ENCODE results near the gene MPST.

MPST gene

DNA sequence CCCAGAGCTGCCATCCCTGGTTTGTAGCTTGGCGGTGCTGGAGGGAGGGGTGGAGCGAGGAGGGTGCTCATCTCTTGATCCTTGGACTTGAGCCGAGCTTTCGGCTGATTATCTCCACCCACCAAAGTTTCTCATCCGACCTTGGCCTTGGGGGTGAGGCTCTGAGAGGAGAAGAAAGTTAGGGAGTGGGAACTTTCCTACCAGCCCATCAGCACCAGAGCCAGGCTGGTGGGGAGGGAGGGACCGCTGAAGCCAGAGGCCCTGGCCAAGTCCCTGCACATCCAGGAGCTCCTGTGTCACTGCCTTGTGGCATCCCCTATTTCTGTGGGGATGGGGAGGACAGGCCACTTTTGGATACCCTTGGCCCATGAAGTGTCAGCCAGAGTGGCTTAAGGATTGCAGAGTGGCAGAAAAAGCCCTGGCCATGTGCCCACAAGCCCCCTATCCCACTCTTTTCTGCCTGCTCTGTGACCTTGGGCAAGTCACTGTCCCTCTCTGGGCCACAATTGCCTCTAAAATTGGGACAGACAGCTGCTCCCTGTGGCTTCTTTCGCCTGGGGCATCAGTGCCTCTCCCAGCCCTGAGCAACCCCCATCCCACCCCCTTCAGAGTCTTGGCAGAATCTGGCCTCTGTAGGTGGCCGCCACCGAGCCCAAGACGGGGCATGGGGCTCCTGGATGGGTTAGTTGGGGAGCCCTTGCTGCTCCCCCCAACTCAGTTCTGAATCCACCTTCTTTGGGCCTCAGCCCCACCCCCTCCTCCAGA is 42.3 kb downstream of the MPST start:
- H3K9me3 ChIP-seq (ENCODE audit: control insufficient read depth, insufficient read depth, low read depth, low read length): no peaks in the 10 kb centered on the region
- H3K4me3 ChIP-seq (ENCODE audit: low read depth, low read length): no peak overlapping the region
- no peak overlapping the region for H3K27ac ChIP-seq (ENCODE audit: extremely low read depth, low read depth, low read length)
- no peak for TF ChIP-seq ZNF555 (tag by site-specific recombination; conservative IDR thresholded peaks at IDR 0.05)
- no peak for TF ChIP-seq ZNF585B (tag by site-specific recombination; IDR thresholded peaks at IDR 0.05)
- TF ChIP-seq ZNF768 (tag by site-specific recombination; IDR thresholded peaks at IDR 0.05): peak; percentile 72; the same call in 1 of the 2 replicates
- ChIA-PET POLR2A (interaction anchor here (1.1 kb wide), 1 partner anchor 11 kb away, joined by 3 read pairs; the partner anchor contains the start of gene KCTD17), CTCF (interaction anchor here (1.0 kb wide), 1 partner anchor 16 kb away, joined by 4 read pairs; no protein-coding TSS in a partner anchor)
- H3K36me3 ChIP-seq (ENCODE audit: control insufficient read depth in 2 of 2, insufficient read depth in 1 of 2, low read length in 2 of 2): peaks cover 0 to 49% of the 10 kb centered on the region in 2 experiments; a peak in 2 of 3 replicates
- no peaks in the 10 kb centered on the region for H3K4me1 ChIP-seq (ENCODE audit: control insufficient read depth, insufficient read depth, low read length)

DNA sequence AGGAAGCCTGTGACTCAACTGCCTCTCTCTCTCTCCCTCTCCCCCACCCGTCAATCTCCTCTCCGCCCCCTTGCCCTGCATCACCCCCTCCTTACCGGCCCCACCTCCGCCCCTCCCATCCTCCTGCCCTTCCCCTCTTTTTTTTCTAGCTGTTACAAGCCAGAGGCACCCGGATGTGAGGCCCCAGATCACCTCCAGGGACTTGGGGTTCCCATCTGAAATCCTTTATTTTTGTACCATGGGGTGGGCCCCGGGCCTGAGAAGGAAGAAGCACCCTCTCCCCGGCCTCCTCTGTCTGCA is 42.8 kb downstream of the MPST start:
- ChIA-PET POLR2A (no interaction called here), CTCF (interaction anchor here (1.0 kb wide), 1 partner anchor 16 kb away, joined by 4 read pairs; no protein-coding TSS in a partner anchor)
- no peaks in the 10 kb centered on the region for H3K4me1 ChIP-seq (ENCODE audit: control insufficient read depth, insufficient read depth, low read length)
- H3K9me3 ChIP-seq (ENCODE audit: control insufficient read depth, insufficient read depth, low read depth, low read length): no peaks in the 10 kb centered on the region
- no peak for TF ChIP-seq ZNF274 (IDR thresholded peaks at IDR 0.05; ENCODE audit: low read length)
- no peak for TF ChIP-seq ZNF274 (tag by site-specific recombination; IDR thresholded peaks at IDR 0.05; ENCODE audit: borderline replicate concordance)
- TF ChIP-seq, protein P1, sequence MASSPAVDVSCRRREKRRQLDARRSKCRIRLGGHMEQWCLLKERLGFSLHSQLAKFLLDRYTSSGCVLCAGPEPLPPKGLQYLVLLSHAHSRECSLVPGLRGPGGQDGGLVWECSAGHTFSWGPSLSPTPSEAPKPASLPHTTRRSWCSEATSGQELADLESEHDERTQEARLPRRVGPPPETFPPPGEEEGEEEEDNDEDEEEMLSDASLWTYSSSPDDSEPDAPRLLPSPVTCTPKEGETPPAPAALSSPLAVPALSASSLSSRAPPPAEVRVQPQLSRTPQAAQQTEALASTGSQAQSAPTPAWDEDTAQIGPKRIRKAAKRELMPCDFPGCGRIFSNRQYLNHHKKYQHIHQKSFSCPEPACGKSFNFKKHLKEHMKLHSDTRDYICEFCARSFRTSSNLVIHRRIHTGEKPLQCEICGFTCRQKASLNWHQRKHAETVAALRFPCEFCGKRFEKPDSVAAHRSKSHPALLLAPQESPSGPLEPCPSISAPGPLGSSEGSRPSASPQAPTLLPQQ (tag by site-specific recombination; IDR thresholded peaks at IDR 0.05): 0 out of 2 replicates have a peak, but pooled peaks have one; percentile 19
- peak; percentile 62; the same call in 1 of the 2 replicates for TF ChIP-seq EGR2 (tag by site-specific recombination; IDR thresholded peaks at IDR 0.05; ENCODE audit: low read depth)
- TF ChIP-seq ZNF610 (tag by site-specific recombination; IDR thresholded peaks at IDR 0.05; ENCODE audit: borderline replicate concordance): no peak
- peak; percentile 72 for TF ChIP-seq KLF1 (tag by site-specific recombination; IDR thresholded peaks at IDR 0.05)
- no peak overlapping the region for H3K27ac ChIP-seq (ENCODE audit: extremely low read depth, low read depth, low read length)
- H3K4me3 ChIP-seq (ENCODE audit: low read depth, low read length): no peak overlapping the region
- peaks cover 0 to 44% of the 10 kb centered on the region in 2 experiments; a peak in 2 of 3 replicates for H3K36me3 ChIP-seq (ENCODE audit: control insufficient read depth in 2 of 2, insufficient read depth in 1 of 2, low read length in 2 of 2)

DNA sequence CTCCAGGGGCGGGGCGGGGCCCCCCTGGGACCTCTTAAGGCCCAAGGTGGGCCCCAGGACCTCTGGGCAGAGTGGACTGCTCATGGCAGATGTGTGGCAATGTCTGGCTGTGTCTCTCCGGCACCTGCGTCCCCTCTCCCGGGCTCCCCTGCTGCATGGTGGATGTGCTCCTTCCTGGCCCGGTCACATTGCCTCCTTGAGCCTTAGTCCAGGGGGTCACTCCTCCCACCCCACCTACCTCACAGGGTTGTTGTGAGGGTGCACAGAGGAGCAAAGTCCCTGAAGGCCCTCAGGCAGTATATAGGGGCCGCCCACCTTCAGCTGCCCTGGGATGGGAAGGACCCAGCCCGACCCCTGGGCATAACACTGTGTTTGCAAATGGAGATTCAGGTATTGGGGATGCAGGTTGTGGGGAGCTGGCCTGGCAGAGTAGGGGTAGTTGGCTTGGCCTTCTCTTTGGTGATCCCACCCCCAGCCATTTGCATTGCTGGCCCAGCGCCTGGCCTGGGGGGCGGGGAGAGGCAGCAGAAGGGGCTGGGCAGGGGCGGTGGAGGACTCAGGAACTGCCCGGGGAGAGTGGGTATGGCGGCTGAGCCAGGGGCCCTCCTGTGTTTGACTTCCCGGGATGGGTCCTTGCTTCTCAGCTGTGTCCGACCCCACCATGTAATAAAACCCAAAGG is 43.3 kb downstream of the MPST start:
- TF ChIP-seq ZBTB48 (tag by site-specific recombination; IDR thresholded peaks at IDR 0.05): 0 out of 2 replicates have a peak, but pooled peaks have one; percentile 23
- peak; percentile 53 for TF ChIP-seq KLF1 (tag by site-specific recombination; IDR thresholded peaks at IDR 0.05)
- TF ChIP-seq, protein P2, sequence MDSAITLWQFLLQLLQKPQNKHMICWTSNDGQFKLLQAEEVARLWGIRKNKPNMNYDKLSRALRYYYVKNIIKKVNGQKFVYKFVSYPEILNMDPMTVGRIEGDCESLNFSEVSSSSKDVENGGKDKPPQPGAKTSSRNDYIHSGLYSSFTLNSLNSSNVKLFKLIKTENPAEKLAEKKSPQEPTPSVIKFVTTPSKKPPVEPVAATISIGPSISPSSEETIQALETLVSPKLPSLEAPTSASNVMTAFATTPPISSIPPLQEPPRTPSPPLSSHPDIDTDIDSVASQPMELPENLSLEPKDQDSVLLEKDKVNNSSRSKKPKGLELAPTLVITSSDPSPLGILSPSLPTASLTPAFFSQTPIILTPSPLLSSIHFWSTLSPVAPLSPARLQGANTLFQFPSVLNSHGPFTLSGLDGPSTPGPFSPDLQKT (IDR thresholded peaks at IDR 0.05; ENCODE audit: borderline replicate concordance, low read depth, low read length): no peak
- TF ChIP-seq, protein P3, sequence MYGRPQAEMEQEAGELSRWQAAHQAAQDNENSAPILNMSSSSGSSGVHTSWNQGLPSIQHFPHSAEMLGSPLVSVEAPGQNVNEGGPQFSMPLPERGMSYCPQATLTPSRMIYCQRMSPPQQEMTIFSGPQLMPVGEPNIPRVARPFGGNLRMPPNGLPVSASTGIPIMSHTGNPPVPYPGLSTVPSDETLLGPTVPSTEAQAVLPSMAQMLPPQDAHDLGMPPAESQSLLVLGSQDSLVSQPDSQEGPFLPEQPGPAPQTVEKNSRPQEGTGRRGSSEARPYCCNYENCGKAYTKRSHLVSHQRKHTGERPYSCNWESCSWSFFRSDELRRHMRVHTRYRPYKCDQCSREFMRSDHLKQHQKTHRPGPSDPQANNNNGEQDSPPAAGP (tag by site-specific recombination; IDR thresholded peaks at IDR 0.05): no peak
- TF ChIP-seq, protein P4, sequence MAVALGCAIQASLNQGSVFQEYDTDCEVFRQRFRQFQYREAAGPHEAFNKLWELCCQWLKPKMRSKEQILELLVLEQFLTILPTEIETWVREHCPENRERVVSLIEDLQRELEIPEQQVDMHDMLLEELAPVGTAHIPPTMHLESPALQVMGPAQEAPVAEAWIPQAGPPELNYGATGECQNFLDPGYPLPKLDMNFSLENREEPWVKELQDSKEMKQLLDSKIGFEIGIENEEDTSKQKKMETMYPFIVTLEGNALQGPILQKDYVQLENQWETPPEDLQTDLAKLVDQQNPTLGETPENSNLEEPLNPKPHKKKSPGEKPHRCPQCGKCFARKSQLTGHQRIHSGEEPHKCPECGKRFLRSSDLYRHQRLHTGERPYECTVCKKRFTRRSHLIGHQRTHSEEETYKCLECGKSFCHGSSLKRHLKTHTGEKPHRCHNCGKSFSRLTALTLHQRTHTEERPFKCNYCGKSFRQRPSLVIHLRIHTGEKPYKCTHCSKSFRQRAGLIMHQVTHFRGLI (tag by site-specific recombination; IDR thresholded peaks at IDR 0.05): no peak
- peak; percentile 15; the same call in 1 of the 2 replicates for TF ChIP-seq ZFHX2 (tag by site-specific recombination; conservative IDR thresholded peaks at IDR 0.05)
- peak; percentile 24; the same call in 1 of the 2 replicates for TF ChIP-seq GLIS2 (tag by site-specific recombination; IDR thresholded peaks at IDR 0.05)
- Histone ChIP-seq H3K9me3 (ENCODE audit: control insufficient read depth, insufficient read depth, low read depth, low read length) (no peaks in the 10 kb centered on the region), H3K36me3 (ENCODE audit: control insufficient read depth in 2 of 2, insufficient read depth in 1 of 2, low read length in 2 of 2) (peaks cover 0 to 39% of the 10 kb centered on the region in 2 experiments; a peak in 2 of 3 replicates), H3K4me3 (ENCODE audit: low read depth, low read length) (no peak overlapping the region), H3K4me1 (ENCODE audit: control insufficient read depth, insufficient read depth, low read length) (no peaks in the 10 kb centered on the region), H3K27ac (ENCODE audit: extremely low read depth, low read depth, low read length) (no peak overlapping the region)
- ChIA-PET POLR2A (no interaction called here), CTCF (interaction anchor here (1.6 kb wide), 1 partner anchor 16 kb away, joined by 3 read pairs; no protein-coding TSS in a partner anchor)
